ENCODE data around the gene ZNF446. TPM values are rescaled to one million over a fixed set of nuclear protein-coding genes. Genes with fewer than 3 reads are reported as not detected.
"Not testable (repeated sequence)": the region's sequence is repeated elsewhere in the genome, so short reads cannot be mapped to it uniquely, and the experiment has no call there.

The ZNF446 gene
- total and polyA plus RNA-seq, 8 donors = 4.6 to 26.1 (median 8.1) TPM

GRCh38 chr19:58500242-58500641 is 24.1 kb downstream of the ZNF446 start:
- Histone ChIP-seq H3K27ac (no peak overlapping the region), H3K36me3 (no peaks in the 10 kb centered on the region), H3K27me3 (no peaks in the 10 kb centered on the region), H3K4me3 (peak overlapping the region in 2 of 4 donors; percentile 47 to 61), H3K4me1 (peaks cover 8 to 29% (median 25%) of the 10 kb centered on the region in 4 donors), H3K9me3 (no peaks in the 10 kb centered on the region)
- peak in 1 of 2 donors; percentile 11 for DNase-seq
- TF ChIP-seq POLR2AphosphoS5 (IDR thresholded peaks at IDR 0.05) (no peak), EP300 (IDR thresholded peaks at IDR 0.05) (no peak), POLR2A (IDR thresholded peaks at IDR 0.05) (no peak), CTCF (IDR thresholded peaks at IDR 0.05) (no peak)
- 87 to 95% (median 92%) methylated on average over 8 to 14 of the region's 14 CpGs for WGBS, 5 donors
- intact Hi-C loops (cut with DNase I; ENCODE audit: low total_unique reads) = no loop called here

DNA sequence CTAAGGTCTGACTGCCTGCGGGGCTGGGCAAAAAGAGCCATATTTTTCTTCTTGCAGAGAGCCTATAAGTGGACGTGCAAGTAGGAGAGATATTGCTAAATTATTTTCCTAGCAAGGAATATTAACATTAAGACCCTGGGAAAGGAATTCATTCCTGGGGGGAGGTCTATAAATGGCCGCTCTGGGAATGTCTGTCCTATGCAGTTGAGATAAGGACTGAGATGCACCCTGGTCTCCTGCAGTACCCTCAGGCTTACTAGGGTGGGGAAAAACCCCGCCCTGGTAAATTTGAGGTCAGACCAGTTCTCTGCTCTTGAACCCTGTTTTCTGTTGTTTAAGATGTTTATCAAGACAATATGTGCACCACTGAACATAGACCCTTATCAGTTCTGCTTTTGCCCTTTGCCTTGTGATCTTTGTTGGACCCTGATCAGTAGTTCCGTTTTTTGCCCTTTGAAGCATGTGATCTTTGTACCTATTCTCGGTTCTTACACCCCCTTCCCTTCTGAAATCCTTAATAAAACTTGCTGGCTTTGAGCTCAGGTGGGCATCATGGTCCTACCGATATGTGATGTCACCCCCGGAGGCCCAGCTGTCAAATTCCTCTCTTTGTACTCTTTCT is 31.6 kb downstream of the ZNF446 start:
- intact Hi-C loops (cut with DNase I; ENCODE audit: low total_unique reads); H3K27ac ChIP-seq; DNase-seq; H3K27me3 ChIP-seq; H3K4me3 ChIP-seq; H3K36me3 ChIP-seq: not testable (repeated sequence)
- peaks cover 0 to 13% (median 1%) of the 10 kb centered on the region in 4 donors for H3K9me3 ChIP-seq
- 61 to 87% (median 76%) methylated on average over 7 to 8 of the region's 8 CpGs for WGBS, 5 donors
- H3K4me1 ChIP-seq = peaks cover 0 to 11% (median 0%) of the 10 kb centered on the region in 4 donors

DNA sequence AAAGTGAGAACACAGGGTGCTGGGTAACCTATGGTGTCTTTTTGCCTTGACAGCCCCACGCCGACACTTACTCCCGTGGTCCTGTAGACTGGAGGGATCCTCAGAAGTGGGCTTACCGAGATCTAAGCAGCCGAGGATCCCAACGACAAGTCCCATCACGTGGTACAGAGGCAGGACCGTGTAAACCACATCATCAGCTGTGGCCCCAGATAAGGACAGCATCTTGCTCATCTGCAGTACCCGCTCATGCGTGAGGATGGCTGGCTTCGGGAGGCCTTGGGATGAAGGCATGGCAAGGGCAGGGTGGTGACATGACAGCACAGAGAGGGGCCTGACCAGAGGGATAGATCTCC is 33.6 kb downstream of the ZNF446 start:
- H3K9me3 ChIP-seq = peaks cover 0 to 13% (median 1%) of the 10 kb centered on the region in 4 donors
- H3K36me3 ChIP-seq = peaks cover 0 to 4% (median 0%) of the 10 kb centered on the region in 4 donors
- H3K27ac ChIP-seq = no peak overlapping the region
- DNase-seq = no peak
- intact Hi-C loops (cut with DNase I; ENCODE audit: low total_unique reads) = no loop called here
- H3K4me3 ChIP-seq = no peak overlapping the region
- H3K4me1 ChIP-seq = peaks cover 13 to 27% (median 14%) of the 10 kb centered on the region in 4 donors
- TF ChIP-seq EP300 (IDR thresholded peaks at IDR 0.05) (no peak), POLR2AphosphoS5 (IDR thresholded peaks at IDR 0.05) (no peak), CTCF (IDR thresholded peaks at IDR 0.05) (no peak), POLR2A (IDR thresholded peaks at IDR 0.05) (no peak)
- no peaks in the 10 kb centered on the region for H3K27me3 ChIP-seq
- WGBS, 5 donors = 82 to 88% (median 84%) methylated on average over 11 of the region's 11 CpGs

DNA sequence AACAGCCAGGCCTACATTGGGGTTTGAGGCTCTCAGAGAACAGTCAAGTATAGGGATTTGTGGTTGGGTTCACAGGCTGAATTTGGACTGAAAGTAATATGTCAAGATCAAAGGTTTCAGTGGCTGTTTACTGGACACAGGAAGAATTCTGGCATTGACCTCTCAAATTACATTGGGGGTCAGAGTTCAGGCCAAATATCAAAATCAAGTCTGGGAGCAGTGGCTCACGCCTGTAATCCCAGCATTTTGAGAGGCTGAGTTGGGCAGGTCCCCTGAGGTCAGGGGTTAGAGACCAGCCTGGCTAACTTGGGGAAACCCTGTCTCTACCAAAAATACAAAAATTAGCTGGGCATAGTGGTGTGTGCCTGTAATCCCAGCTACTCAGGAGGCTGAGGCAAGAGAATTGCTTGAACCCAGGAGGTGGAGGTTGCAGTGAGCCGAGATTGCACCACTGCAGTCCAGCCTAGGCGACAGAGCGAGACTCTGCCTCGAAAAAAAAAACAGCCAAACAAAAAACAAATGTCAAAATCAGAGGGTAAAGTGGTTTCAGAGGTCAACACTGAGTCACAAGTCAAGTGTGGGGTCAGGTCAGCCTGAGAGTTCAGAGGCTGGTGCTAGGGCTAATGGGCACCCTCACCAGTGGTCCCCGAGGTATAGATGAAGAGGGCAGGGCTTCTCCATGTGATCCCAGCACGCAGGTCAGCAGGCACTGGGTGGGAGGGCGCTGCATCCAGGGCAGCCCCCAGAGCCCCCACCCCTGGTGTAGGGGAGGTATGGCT is 34.1 kb downstream of the ZNF446 start:
- TF ChIP-seq EP300 (IDR thresholded peaks at IDR 0.05) (no peak), CTCF (IDR thresholded peaks at IDR 0.05) (no peak), POLR2AphosphoS5 (IDR thresholded peaks at IDR 0.05) (no peak), POLR2A (IDR thresholded peaks at IDR 0.05) (no peak)
- no peak for DNase-seq
- peaks cover 13 to 33% (median 19%) of the 10 kb centered on the region in 4 donors for H3K4me1 ChIP-seq
- H3K4me3 ChIP-seq = no peak overlapping the region
- H3K9me3 ChIP-seq = peaks cover 0 to 13% (median 1%) of the 10 kb centered on the region in 4 donors
- H3K36me3 ChIP-seq = peaks cover 0 to 4% (median under 1%) of the 10 kb centered on the region in 4 donors
- intact Hi-C loops (cut with DNase I; ENCODE audit: low total_unique reads) = no loop called here
- WGBS, 5 donors = 70 to 87% (median 79%) methylated on average over 8 of the region's 8 CpGs
- no peaks in the 10 kb centered on the region for H3K27me3 ChIP-seq
- H3K27ac ChIP-seq = no peak overlapping the region
